ENCODE data around the gene ZNF407.

Gene ZNF407

GRCh38 chr18:74834424-74835309, 237.0 kb downstream of the ZNF407 start:
- peak; percentile 6 for DNase-seq

- DNase-seq = peak; percentile 18
These were observed 238.8 kb downstream of the ZNF407 start for GRCh38 chr18:74836296-74837139.

GRCh38 chr18:74840492-74841167, 243.0 kb downstream of the ZNF407 start:
- DNase-seq = peak; percentile 58

- DNase-seq = no peak
These were observed 243.6 kb downstream of the ZNF407 start for GRCh38 chr18:74841248-74841647.

- DNase-seq = no peak
These were observed 251.6 kb downstream of the ZNF407 start for GRCh38 chr18:74849301-74849700.

GRCh38 chr18:74856434-74856833, 258.8 kb downstream of the ZNF407 start:
- no peak for DNase-seq

GRCh38 chr18:74856928-74857327, 259.3 kb downstream of the ZNF407 start:
- no peak for DNase-seq

GRCh38 chr18:74857901-74858300, 260.2 kb downstream of the ZNF407 start:
- DNase-seq = no peak

GRCh38 chr18:74861154-74861553, 263.5 kb downstream of the ZNF407 start:
- DNase-seq = peak; percentile 27

GRCh38 chr18:74862094-74862493, 264.4 kb downstream of the ZNF407 start:
- DNase-seq = no peak

GRCh38 chr18:74866577-74866976, 268.9 kb downstream of the ZNF407 start:
- no peak for DNase-seq

GRCh38 chr18:74868461-74868860, 270.8 kb downstream of the ZNF407 start:
- DNase-seq = no peak

GRCh38 chr18:74869904-74870863, 272.5 kb downstream of the ZNF407 start:
- no peak for DNase-seq

GRCh38 chr18:74870950-74871349, 273.3 kb downstream of the ZNF407 start:
- no peak for DNase-seq

GRCh38 chr18:74873629-74874028, 276.0 kb downstream of the ZNF407 start:
- DNase-seq = no peak

- no peak for DNase-seq
These were observed 276.7 kb downstream of the ZNF407 start for GRCh38 chr18:74874351-74874750.

- DNase-seq = no peak
These were observed 279.1 kb downstream of the ZNF407 start for GRCh38 chr18:74876630-74877243.

GRCh38 chr18:74878267-74878666, 280.6 kb downstream of the ZNF407 start:
- no peak for DNase-seq

GRCh38 chr18:74880706-74881278, 283.1 kb downstream of the ZNF407 start:
- no peak for DNase-seq

GRCh38 chr18:74892066-74892627, 294.5 kb downstream of the ZNF407 start:
- no peak for DNase-seq

- peak; percentile 33 for DNase-seq
These were observed 298.0 kb downstream of the ZNF407 start for GRCh38 chr18:74895686-74896085.

Data from fibroblast of skin of right biceps (primary cell).